Measurements from ENCODE around the gene SPA17. TPM values are rescaled to one million over a fixed set of nuclear protein-coding genes. Genes with fewer than 3 reads are reported as not detected.

The SPA17 gene
- total and polyA plus RNA-seq, 5 donors, result 2.3 to 7.9 (median 3.1) TPM

GRCh38 chr11:124662106-124662505 lies 11.6 kb upstream of the SPA17 start:
- DNase-seq (no peak), ATAC-seq (no peak)
- 83% methylated on average over 4 of the region's 4 CpGs for WGBS
- intact Hi-C loops (cut with DNase I), result loop anchor here in 1 of 4 donors (10.0 kb wide), 1 partner anchor 173 kb away; no protein-coding TSS in a partner anchor
- Histone ChIP-seq H3K9me3 (ENCODE audit: control insufficient read depth, low read length) (no peaks in the 10 kb centered on the region), H3K4me3 (ENCODE audit: low read length) (no peak overlapping the region), H3K27ac (ENCODE audit: low read length) (no peak overlapping the region), H3K27me3 (ENCODE audit: control insufficient read depth, insufficient read depth) (no peaks in the 10 kb centered on the region), H3K4me1 (ENCODE audit: control insufficient read depth, insufficient read depth, low read length) (no peaks in the 10 kb centered on the region)

- Histone ChIP-seq H3K27ac (ENCODE audit: low read length) (no peak overlapping the region), H3K27me3 (ENCODE audit: control insufficient read depth, insufficient read depth) (no peaks in the 10 kb centered on the region), H3K4me3 (ENCODE audit: low read length) (no peak overlapping the region), H3K4me1 (ENCODE audit: control insufficient read depth, insufficient read depth, low read length) (no peaks in the 10 kb centered on the region), H3K9me3 (ENCODE audit: control insufficient read depth, low read length) (no peaks in the 10 kb centered on the region)
- no peak for DNase-seq
- no peak for ATAC-seq
- 82% methylated on average over 2 of the region's 2 CpGs for WGBS
- intact Hi-C loops (cut with DNase I), result loop anchor here in 1 of 4 donors (10.0 kb wide), 1 partner anchor 171 kb away; no protein-coding TSS in a partner anchor
These were observed 9.8 kb upstream of the SPA17 start for GRCh38 chr11:124663861-124664260.

GRCh38 chr11:124667601-124668000 lies 6.1 kb upstream of the SPA17 start:
- no peaks in the 10 kb centered on the region for H3K9me3 ChIP-seq (ENCODE audit: control insufficient read depth, low read length)
- ATAC-seq (no peak), DNase-seq (no peak)
- WGBS, result 90% methylated on average over 3 of the region's 3 CpGs
- no peaks in the 10 kb centered on the region for H3K27me3 ChIP-seq (ENCODE audit: control insufficient read depth, insufficient read depth)
- no peaks in the 10 kb centered on the region for H3K4me1 ChIP-seq (ENCODE audit: control insufficient read depth, insufficient read depth, low read length)
- H3K4me3 ChIP-seq (ENCODE audit: low read length), result no peak overlapping the region
- no peak overlapping the region for H3K27ac ChIP-seq (ENCODE audit: low read length)
- intact Hi-C loops (cut with DNase I), result loop anchor here in 2 of 4 donors (5.0 to 10.0 kb wide), 2 partner anchors 167 to 170 kb away; no protein-coding TSS in a partner anchor

GRCh38 chr11:124669193-124669592 lies 4.5 kb upstream of the SPA17 start:
- Histone ChIP-seq H3K27me3 (ENCODE audit: control insufficient read depth, insufficient read depth) (no peaks in the 10 kb centered on the region), H3K9me3 (ENCODE audit: control insufficient read depth, low read length) (no peaks in the 10 kb centered on the region), H3K4me1 (ENCODE audit: control insufficient read depth, insufficient read depth, low read length) (peaks cover under 1% of the 10 kb centered on the region), H3K27ac (ENCODE audit: low read length) (no peak overlapping the region), H3K4me3 (ENCODE audit: low read length) (no peak overlapping the region)
- 24% methylated on average over 8 of the region's 8 CpGs for WGBS
- DNase-seq, result peak in 1 of 3 donors; percentile 49
- intact Hi-C loops (cut with DNase I), result loop anchor here in 3 of 4 donors (2.0 to 10.0 kb wide), 4 partner anchors 96 to 168 kb away; no protein-coding TSS in a partner anchor
- no peak for ATAC-seq

- Histone ChIP-seq H3K4me3 (ENCODE audit: low read length) (no peak overlapping the region), H3K27ac (ENCODE audit: low read length) (no peak overlapping the region), H3K4me1 (ENCODE audit: control insufficient read depth, insufficient read depth, low read length) (peaks cover 2% of the 10 kb centered on the region), H3K27me3 (ENCODE audit: control insufficient read depth, insufficient read depth) (no peaks in the 10 kb centered on the region), H3K9me3 (ENCODE audit: control insufficient read depth, low read length) (no peaks in the 10 kb centered on the region)
- intact Hi-C loops (cut with DNase I), result loop anchor here in 3 of 4 donors (2.0 to 5.0 kb wide), 3 partner anchors 92 to 167 kb away; partner anchors contain the start of gene ESAM (in 3 of the 3)
- WGBS, result 49% methylated on average over 3 of the region's 3 CpGs
- DNase-seq (no peak), ATAC-seq (no peak)
These were observed 3.0 kb upstream of the SPA17 start for GRCh38 chr11:124670732-124671131.

- DNase-seq (no peak), ATAC-seq (no peak)
- intact Hi-C loops (cut with DNase I), result loop anchor here in 3 of 4 donors (5.0 kb wide), 2 partner anchors 90 to 165 kb away; partner anchors contain the start of gene ESAM (in 2 of the 3)
- Histone ChIP-seq H3K4me3 (ENCODE audit: low read length) (peak overlapping the region; percentile 64), H3K27me3 (ENCODE audit: control insufficient read depth, insufficient read depth) (no peaks in the 10 kb centered on the region), H3K27ac (ENCODE audit: low read length) (peak overlapping the region; percentile 92), H3K9me3 (ENCODE audit: control insufficient read depth, low read length) (no peaks in the 10 kb centered on the region), H3K4me1 (ENCODE audit: control insufficient read depth, insufficient read depth, low read length) (peaks cover 4% of the 10 kb centered on the region)
- 56% methylated on average over 7 of the region's 7 CpGs for WGBS
These were observed 1.0 kb upstream of the SPA17 start for GRCh38 chr11:124672536-124673215.

GRCh38 chr11:124674168-124674517 lies 439 bp downstream of the SPA17 start:
- Histone ChIP-seq H3K4me3 (ENCODE audit: low read length) (peak overlapping the region; percentile 64), H3K27me3 (ENCODE audit: control insufficient read depth, insufficient read depth) (no peaks in the 10 kb centered on the region), H3K9me3 (ENCODE audit: control insufficient read depth, low read length) (no peaks in the 10 kb centered on the region), H3K27ac (ENCODE audit: low read length) (peak overlapping the region; percentile 88), H3K4me1 (ENCODE audit: control insufficient read depth, insufficient read depth, low read length) (peaks cover 4% of the 10 kb centered on the region)
- intact Hi-C loops (cut with DNase I), result loop anchor here in 3 of 4 donors (5.0 kb wide), 2 partner anchors 88 to 163 kb away; partner anchors contain the start of gene ESAM (in 2 of the 3)
- no peak for ATAC-seq
- DNase-seq, result no peak
- 30% methylated on average over 18 of the region's 18 CpGs for whole genome bisulfite sequencing

GRCh38 chr11:124674571-124674970 lies 867 bp downstream of the SPA17 start:
- no peak for ATAC-seq
- Histone ChIP-seq H3K9me3 (ENCODE audit: control insufficient read depth, low read length) (no peaks in the 10 kb centered on the region), H3K4me3 (ENCODE audit: low read length) (peak overlapping the region; percentile 64), H3K27me3 (ENCODE audit: control insufficient read depth, insufficient read depth) (no peaks in the 10 kb centered on the region), H3K27ac (ENCODE audit: low read length) (no peak overlapping the region), H3K4me1 (ENCODE audit: control insufficient read depth, insufficient read depth, low read length) (peaks cover 4% of the 10 kb centered on the region)
- WGBS, result 82% methylated on average over 5 of the region's 5 CpGs
- intact Hi-C loops (cut with DNase I), result loop anchor here in 3 of 4 donors (5.0 kb wide), 2 partner anchors 88 to 163 kb away; partner anchors contain the start of gene ESAM (in 2 of the 3)
- DNase-seq, result no peak

GRCh38 chr11:124676386-124676785 lies 2.7 kb downstream of the SPA17 start:
- Histone ChIP-seq H3K27me3 (ENCODE audit: control insufficient read depth, insufficient read depth) (no peaks in the 10 kb centered on the region), H3K4me3 (ENCODE audit: low read length) (no peak overlapping the region), H3K9me3 (ENCODE audit: control insufficient read depth, low read length) (no peaks in the 10 kb centered on the region), H3K4me1 (ENCODE audit: control insufficient read depth, insufficient read depth, low read length) (peaks cover 4% of the 10 kb centered on the region), H3K27ac (ENCODE audit: low read length) (peak overlapping the region; percentile 66)
- peak in 1 of 3 donors; percentile 29 for DNase-seq
- WGBS, result 17% methylated on average over 2 of the region's 2 CpGs
- peak; percentile 55 to 75 for ATAC-seq
- intact Hi-C loops (cut with DNase I), result no loop called here

- Histone ChIP-seq H3K4me3 (ENCODE audit: low read length) (no peak overlapping the region), H3K27ac (ENCODE audit: low read length) (no peak overlapping the region), H3K27me3 (ENCODE audit: control insufficient read depth, insufficient read depth) (no peaks in the 10 kb centered on the region), H3K4me1 (ENCODE audit: control insufficient read depth, insufficient read depth, low read length) (peaks cover 4% of the 10 kb centered on the region), H3K9me3 (ENCODE audit: control insufficient read depth, low read length) (no peaks in the 10 kb centered on the region)
- no peak for DNase-seq
- 84% methylated on average over 5 of the region's 5 CpGs for WGBS
- intact Hi-C loops (cut with DNase I), result no loop called here
- ATAC-seq, result no peak
These were observed 4.7 kb downstream of the SPA17 start for GRCh38 chr11:124678416-124678815.

GRCh38 chr11:124681421-124681820 lies 7.7 kb downstream of the SPA17 start:
- no peak overlapping the region for H3K27ac ChIP-seq (ENCODE audit: low read length)
- intact Hi-C loops (cut with DNase I), result no loop called here
- H3K9me3 ChIP-seq (ENCODE audit: control insufficient read depth, low read length), result no peaks in the 10 kb centered on the region
- no peak for DNase-seq
- 95% methylated on average over 2 of the region's 2 CpGs for WGBS
- H3K27me3 ChIP-seq (ENCODE audit: control insufficient read depth, insufficient read depth), result no peaks in the 10 kb centered on the region
- ATAC-seq, result no peak
- H3K4me3 ChIP-seq (ENCODE audit: low read length), result no peak overlapping the region
- no peaks in the 10 kb centered on the region for H3K4me1 ChIP-seq (ENCODE audit: control insufficient read depth, insufficient read depth, low read length)

All from right cardiac atrium (tissue), 5 donors.